GM19351 (cell line): ENCODE results near the gene SCARB1.

ENCODE experiments used
- ATAC-seq: cut with Tn5 transposase; IDR thresholded peaks from one replicate; pipeline ENCODE4 v1.9.1; 2021; ENCODE audit warnings: mild to moderate bottlenecking, moderate library complexity; ENCODE audit not compliant: unreplicated experiment

SCARB1 gene

DNA sequence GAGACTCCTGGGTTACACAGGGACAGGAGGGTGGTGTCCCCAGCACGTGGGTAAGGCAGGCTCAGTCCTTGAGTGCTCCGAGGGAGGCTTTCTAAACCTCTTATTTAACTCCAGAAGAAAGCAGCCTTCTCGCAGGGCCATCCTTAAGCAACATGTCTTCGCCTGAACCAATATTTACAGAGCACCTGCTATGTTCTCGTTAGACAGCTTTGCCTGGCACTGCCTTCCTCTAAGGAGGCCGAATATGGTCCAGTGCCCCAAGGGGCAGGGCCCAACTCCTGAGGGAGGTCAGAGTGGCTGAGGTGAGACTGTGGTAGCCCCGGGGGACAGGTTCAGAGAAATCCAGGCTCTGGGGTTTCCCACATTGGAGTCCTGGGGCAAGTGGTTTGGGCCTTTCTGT is 2.1 kb upstream of the SCARB1 start:
- ATAC-seq = no peak

DNA sequence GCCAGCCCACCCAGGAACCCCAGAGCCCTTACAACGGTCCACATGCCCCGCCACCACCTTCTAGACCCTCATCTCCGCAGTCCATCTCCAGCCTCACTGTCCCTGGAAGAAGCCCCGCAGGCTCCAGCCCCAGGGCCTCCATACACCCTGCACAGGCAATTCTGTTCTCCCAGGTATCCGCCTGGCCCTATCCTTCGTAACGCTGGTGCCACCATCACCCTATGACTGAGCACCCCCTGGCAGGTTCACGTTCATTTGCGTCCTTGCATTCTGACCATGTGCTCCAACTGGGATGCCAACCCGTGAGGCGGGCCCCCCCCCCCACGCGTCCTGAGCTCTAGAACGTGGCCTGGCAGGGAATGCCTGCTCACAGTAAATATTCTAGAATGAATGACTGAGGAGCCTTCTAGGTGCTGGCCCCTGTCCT is 675 bp upstream of the SCARB1 start:
- no peak for ATAC-seq

DNA sequence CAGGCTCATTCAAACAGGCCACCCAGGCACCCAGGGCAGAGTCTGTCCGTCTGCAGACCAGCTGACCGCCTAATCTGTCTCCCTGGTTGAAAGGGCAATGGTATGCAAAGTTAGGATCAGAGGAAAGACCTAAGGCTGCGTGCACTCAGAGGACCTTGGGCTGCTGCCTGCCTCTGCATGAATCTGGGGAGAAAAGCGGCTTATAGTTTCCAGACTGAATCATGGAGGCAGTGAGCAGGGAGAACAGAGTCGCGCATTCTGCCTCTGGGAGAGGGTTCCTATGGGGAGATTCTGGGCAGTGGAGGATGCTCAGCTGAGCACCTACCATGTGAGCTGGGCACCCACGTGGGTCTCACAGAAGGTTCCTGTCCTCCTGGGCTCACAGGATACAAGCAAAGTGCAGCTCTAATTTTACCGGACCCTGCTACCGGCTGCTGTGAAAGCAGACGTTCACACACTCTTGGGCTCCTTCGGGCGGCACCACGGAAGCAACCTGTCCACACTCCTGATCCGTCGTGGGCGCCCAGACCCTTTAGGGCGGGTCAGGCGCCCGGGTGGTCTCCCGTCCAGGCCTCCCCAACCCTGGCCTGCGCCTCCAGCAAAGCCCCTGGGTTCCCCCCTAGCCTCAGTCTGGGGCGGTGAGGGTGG is 772 bp downstream of the SCARB1 start:
- ATAC-seq = peak; percentile 25

DNA sequence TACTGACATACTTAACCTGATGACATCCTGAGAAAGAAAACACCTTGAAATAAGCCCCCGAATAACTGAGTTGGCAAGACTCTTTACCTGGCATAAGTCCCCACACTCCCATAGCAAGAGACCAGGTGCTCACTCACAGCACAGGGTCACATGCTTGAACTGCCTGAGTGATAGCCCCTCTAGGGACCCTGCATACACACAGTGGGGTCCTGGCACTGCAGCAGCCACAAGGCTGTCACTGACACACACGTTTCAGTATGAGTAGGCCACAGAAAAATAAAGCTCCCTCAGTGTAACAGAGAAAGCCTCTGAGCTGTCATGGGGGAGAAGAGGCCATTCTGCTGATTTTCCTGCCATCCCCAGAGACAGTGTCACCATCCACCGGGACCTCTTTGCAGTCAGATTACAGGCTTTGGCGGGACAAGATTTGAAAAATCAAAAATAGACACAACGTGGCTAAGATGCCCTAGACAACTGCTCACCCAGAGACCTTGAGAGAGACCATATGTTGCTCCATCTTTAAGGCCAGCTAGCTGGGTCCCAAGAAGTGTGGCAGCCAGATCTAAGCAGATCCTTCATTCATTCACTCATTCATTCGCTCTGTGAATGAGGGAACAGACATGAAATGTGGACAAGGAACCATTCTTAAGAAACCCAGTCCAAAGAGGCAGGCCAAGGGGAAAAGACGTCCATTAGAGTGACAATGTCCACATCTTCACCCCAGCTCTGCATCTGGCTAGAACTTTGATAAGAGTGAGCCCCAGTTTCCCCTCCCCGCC is 1.6 kb downstream of the SCARB1 start:
- peak; percentile 34 for ATAC-seq

DNA sequence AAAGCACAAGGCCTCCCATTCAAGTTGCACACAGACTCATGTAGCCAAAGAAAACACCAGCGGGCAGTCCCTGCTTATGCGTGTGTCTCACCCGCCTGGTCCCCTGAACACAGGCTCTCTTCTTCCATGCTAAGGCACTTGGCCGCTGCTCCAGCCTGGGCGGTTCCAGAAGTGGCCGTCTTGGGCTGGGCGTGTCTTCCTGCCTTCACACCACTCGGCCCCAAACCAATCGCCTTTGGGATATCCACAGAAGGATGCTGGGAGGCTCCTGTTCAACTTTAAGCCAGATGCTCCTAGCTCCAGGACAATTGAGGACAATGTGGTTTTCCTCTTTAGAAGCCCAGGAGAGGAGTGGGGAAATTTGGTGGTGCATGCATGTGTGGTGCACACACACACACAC is 2.2 kb downstream of the SCARB1 start:
- peak; percentile 27 for ATAC-seq

DNA sequence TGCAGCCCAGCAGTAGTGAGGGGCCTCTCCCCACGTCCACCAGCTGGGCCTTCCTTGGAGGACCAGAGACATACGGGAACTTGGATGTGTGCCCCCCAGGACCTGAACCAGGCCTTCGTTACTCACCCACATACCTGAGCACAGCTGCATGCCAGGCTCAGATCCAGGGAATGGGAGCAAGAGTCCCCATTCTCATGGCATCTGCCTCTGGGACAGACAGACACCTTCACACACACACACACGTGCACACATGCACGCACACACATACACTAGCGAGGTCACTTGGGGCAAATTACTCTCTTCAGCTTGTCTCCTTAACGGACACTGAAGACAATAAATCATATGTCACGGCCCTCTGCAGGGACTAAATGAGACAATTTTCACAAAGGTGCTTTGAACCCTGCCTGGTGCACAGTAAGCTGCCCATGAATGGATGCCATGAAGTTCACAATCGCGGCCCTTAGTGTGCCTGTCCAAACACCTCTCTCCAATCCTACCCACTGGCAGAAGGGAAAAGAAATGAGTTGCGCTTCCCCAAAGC is 5.7 kb downstream of the SCARB1 start:
- no peak for ATAC-seq

DNA sequence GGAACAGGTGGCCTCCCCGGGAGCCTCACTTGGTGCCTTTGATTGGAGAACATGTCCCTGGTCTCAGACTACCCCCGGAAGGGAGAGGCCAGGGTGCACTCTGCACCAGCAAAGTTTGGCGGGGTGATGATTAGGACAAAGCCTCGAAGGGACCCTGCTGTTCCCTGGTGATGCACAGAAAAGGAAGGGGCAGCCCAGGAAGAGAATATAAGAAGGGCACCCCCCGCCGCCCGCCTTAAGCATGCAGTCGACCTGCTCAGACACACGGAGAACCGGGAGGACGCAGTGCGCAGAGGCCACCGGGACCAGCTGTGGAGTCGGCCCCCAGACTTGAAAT is 6.9 kb downstream of the SCARB1 start:
- ATAC-seq = no peak

DNA sequence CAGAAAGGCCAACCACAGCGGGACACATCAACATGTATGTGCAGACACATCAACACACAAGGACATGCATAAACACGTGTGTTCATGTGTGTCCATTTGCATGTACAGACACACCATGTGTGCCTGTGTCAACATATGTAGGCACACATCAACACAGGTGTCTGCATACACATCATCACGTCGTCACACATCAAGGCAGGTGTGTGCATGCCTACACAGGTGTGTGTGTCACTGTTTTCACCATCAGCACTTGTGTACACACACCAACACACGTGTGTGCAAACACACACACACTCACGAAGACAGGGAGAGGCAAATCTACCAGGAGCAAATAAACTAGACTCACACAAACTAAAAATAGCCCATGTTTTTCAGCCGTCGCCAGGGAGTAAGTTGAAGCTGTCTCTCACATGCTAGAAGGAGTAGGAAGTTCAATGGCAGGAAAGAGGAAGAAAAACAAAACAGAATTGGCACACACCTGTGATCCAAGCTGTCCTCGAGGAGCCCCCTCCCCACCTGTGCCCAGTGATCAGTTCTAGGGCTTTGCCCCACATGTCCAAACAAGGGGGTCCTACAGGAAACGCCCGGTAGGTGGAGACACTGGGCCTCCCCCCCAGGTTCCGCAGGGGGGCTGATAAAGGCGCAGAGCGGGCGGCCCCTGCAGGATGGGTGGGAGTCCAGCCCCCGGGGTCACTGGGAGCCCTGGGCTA is 7.4 kb downstream of the SCARB1 start:
- no peak for ATAC-seq

DNA sequence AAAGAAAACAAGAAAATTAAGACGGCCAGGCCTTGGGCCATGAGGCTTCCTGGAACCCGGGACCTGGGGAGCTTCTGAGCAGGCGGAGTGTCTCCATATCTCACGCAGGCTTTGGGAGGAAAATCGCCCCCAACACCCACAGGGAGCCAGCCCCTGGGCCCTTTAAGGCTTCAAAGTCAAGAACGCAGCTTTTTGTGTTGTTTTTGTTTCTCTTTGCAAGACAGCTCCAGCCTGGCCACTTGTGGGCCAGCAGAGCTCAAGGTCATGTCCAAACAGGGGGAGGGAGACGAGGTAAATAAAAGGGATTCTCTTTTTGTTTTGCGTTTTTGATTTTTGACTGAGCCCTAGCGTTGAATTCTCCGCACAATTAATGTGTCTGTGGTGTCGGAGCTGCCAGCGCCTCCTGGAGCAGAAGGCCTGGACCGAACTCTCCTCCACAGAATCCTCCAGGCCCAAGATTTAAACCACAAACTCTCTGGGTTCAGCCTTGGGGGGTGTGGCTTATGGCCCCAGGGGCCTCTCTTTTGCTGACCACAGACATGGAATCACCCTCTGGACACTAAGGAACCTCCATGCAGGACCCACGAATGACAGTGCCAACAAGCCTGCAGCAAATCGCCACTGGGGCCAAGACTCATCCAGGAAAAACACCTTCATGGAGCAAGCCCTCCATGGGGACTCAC is 8.2 kb downstream of the SCARB1 start:
- no peak for ATAC-seq

DNA sequence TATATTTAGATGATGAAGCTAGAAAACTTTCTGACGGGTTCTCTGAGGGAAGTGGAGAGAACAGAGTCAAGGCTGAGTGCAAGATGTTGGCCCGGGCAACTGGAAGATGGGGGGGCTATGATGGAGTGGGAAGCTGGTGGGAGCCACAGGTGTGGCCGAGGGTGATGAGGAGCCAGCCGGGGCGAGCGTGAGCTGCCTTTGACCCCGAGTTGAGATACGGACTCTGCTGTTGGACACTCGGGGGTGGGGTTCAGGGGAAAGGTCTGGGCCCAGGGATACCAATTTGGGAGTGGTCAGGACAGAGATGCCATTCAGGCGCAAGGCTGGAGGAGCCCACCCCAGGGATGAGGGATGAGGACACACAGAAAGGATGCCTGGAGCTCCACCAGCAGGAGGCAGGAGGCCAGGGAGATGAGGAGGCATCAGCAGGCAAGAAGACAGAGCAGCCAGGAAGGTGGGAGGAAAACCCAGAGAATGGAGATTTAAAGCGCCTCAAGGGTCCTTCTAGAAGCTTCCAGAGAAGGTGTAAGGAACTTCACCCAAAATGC is 9.0 kb downstream of the SCARB1 start:
- no peak for ATAC-seq

DNA sequence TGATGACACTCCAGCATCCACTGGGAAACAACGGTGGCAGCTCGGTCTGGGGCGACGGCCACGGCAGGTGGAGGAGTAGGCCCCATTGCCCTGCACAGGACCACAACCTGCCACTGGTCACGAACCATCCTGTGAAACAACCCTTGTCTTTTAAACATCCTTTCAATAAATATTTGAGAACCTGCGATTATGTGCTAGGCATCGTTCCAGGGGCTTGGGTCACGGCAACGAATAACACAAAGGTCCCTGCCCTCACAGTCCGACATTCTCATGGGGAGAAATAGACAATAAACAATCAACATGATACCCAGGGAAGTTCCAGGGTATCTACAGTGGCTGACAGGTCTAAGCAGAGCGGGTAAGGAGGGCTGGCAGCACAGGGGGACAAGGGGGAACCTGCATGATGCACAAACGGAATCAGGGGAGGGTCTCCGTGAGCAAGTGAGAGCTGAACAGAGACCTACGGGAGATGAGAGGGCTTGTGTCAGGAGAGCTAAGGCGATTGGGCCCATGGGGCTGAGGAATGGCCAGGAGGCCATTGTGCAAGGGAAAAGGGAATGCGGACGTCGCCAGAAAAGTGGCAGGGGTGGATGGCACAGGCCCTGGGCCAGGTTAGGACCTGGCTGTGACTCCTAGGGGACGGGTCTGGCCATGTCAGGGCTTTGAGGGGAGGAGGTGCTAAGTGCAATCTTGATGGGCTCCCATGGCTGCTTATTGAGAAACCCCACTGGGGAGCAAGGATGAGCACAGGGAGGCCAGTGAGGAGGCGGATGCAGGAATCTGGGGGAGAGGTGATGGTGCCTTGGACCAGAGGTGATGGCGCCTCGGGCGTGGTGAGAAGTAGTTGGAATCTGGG is 9.7 kb downstream of the SCARB1 start:
- ATAC-seq = no peak

DNA sequence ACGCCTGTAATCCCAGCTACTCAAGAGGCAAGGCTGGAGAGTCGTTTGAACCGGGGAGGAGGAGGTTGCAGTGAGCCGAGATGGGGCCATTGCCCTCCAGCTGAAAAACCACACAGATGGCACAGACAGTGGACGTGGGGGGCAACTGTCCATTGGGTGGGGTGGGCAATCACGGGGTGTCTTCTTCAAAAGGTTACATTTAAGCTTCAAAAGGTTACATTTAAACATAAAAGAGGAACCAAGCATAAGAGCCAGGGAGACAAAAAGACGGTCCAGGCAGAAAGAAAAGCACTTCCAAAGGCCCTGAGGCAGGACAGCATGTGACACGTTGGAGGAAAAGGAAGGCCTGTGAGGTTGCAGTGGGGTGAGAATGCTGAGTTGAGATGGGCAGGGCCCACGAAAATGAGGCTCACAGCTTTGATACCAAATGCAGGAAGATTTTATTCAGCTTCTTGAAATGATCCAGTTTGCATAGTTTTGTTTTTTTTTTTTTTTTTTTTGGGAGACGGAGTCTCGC is 10.7 kb downstream of the SCARB1 start:
- no peak for ATAC-seq

DNA sequence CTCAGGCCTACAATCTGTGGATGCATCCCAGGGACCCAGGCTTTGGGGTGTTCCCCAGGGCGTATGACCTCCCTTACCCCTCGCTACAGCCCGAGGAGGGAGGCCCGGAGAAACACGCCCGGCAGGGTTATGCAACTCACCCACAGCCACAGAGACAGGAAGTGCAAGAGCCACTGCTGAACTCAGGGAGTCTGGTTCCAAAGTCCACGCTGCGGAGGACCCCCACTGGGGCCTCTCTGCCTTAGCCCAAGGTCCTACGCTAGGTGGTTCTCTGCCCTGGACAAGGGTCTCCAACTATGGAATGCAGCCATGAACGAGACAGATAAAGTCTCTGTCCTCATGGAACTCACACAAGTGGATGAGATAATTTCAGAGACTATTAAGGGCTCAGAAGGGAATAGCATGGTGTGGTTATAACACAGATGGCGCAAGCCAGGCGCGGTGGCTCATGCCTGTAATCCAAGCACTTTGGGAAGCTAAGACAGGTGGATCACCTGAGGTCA is 11.3 kb downstream of the SCARB1 start:
- no peak for ATAC-seq

DNA sequence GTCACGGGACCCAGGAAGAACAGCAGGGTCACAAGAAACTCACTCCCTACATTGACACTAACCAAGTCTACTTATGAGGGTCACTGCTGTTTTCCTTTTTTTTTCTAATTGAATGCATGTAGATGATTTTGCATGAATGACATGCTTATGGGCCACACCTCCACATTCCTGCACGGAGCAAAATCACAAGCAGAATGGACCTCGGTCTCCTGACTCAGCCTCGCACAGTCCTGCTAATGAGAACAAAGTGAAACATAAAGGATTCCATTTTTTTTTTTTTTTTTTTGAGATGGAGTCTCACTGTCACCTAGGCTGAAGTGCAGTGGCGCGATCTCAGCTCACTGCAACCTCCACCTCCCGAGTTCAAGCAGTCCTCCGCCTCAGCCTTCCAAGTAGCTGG is 12.3 kb downstream of the SCARB1 start:
- no peak for ATAC-seq

DNA sequence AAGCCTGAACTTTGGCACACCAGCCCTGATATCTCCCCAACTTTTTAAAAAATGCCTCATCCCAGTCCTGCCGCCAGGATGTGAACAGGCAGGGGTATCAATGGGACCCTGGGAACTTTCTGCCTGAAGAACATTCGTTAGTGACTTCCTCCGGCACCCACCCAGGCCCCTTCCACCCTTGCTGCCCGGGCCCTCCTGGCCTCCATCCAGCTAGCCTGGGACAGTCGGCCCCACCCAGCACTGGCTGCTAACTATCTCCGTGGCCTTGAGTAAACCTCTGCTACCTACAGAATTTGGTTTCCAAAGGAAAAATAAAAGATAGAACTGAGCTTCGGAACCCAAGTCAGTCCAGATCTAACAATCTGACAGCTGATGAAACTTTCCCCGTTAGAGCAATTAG is 14.3 kb downstream of the SCARB1 start:
- no peak for ATAC-seq

DNA sequence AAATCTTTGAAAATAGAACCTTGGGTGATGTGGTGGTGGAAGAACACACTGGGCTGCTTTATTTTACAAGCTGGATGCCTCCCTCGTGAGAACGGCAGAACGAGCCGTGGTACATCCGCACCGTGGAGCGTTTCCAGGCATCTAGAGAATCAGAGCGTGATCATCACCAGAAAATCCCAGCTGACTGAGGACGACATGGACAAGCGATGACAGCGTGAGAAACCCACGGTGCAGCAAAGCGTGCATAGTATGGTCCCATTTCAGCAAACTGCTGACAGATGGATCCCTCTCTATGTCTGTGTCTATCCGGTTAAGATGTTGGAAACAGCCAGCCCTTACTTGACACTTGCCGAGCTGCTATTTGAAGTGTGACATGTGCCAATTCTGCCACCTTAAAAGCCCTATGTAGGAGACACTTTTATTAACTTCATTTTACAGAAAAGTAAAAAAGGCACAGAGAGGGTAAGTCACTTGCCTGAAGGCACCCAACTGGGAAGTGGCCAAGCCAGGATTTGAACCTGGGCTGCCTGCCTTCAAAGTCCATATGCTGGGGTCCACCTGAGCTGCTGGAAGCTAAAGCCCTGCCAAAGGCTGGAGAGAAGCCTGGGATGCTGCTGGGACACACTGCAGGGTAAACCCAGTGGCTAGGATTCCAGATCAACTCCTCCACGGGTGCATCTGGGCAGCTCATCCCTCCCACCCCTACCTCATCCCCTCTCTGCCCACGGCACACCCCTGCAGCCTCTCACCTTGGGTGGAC is 14.9 kb downstream of the SCARB1 start:
- no peak for ATAC-seq

DNA sequence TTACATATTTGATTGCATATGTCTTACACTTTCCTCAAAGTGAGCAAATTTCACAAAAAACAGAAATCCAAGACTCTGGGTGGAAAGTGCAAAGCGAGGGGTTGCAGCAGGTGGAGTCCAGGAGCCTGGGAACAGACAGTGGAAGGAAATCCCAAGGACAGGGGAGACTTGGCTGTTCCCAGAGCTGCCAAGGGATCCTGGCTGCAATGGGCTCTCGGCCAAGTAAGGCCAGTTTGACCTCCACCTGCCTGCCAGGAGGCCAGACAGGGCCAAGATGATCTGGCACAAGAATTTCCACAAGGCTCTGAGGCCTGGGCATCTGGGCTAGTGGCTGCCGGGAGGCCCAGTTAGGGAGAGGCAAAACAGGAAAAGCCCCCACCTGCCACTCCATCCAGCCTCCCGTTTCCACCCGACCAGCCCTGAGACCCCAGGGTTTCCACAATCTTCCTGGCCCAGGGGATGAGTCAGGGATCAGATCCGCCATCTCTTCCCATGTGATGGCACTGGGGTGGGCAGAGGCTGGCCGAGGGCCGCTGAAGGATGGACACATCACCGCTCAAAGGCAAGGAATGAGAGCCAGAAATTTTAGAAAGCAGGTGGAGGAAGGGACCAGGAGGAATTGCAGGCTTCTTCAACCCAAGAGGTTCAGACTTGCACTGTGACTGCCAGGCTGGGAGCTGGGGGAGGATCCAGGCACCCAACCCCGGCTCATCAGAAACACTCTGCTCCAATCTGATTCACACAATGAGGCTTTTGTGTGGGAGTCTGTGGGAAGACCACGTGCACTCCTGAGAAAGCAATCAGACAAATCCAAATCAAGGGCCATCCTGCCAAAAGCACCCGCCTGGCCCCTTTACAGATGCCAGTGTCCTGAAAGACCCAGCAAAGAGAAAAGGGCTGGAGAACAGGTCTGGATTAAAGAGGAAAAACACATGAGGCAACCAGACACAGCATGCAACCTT is 16.3 kb downstream of the SCARB1 start:
- ATAC-seq = no peak
